Measurements from ENCODE around the gene RHOD. TPM values are rescaled to one million over a fixed set of nuclear protein-coding genes. Genes with fewer than 3 reads are reported as not detected.

RHOD gene
- total RNA-seq, 2 experiments from 2014 or later = not detected

GRCh38 chr11:67120456-67120855, 63.8 kb downstream of the RHOD start:
- Mint-ChIP-seq H3K4me1 (ENCODE audit: low read depth) (peaks cover 24% of the 10 kb centered on the region), H3K27me3 (ENCODE audit: low read depth) (no peaks in the 10 kb centered on the region), H3K4me3 (peak overlapping the region; percentile 99), H3K9me3 (ENCODE audit: insufficient read depth) (no peaks in the 10 kb centered on the region), H3K36me3 (ENCODE audit: low read depth) (peaks cover 34% of the 10 kb centered on the region), H3K27ac (peak overlapping the region; percentile 96)
- POLR2A ChIA-PET = interaction anchor here (5.5 kb wide), 1 partner anchor 15 kb away, joined by 24 read pairs; no protein-coding TSS in a partner anchor
- CTCF ChIA-PET = no interaction called here
- ATAC-seq (no peak), DNase-seq (no peak)

GRCh38 chr11:67120881-67121710, 64.4 kb downstream of the RHOD start:
- ChIA-PET POLR2A (interaction anchor here (5.5 kb wide), 1 partner anchor 16 kb away, joined by 24 read pairs; no protein-coding TSS in a partner anchor), CTCF (interaction anchor here (1.2 kb wide), 1 partner anchor 41 kb away, joined by 6 read pairs; no protein-coding TSS in a partner anchor)
- no peaks in the 10 kb centered on the region for H3K9me3 Mint-ChIP-seq (ENCODE audit: insufficient read depth)
- DNase-seq = no peak
- peaks cover 35% of the 10 kb centered on the region for H3K36me3 Mint-ChIP-seq (ENCODE audit: low read depth)
- H3K27ac Mint-ChIP-seq = peak overlapping the region; percentile 96
- no peak for ATAC-seq
- H3K4me1 Mint-ChIP-seq (ENCODE audit: low read depth) = peaks cover 24% of the 10 kb centered on the region
- H3K4me3 Mint-ChIP-seq = peak overlapping the region; percentile 99
- H3K27me3 Mint-ChIP-seq (ENCODE audit: low read depth) = no peaks in the 10 kb centered on the region

Small RNA genes within 50 kb of the gene (microRNA-seq; reads per million reads assigned to microRNA genes)
- not detected for gene MIR6860

Other genes starting within 250 kb of the RHOD start
- gene RCE1, start 213.4 kb upstream of the RHOD start, total RNA-seq = 10 to 100 TPM; 23.1 to 27.3 TPM
- gene LRFN4, start 199.8 kb upstream of the RHOD start, total RNA-seq = 10 to 100 TPM; 24.6 to 28.3 TPM
- 10 to 100 TPM; 10.4 to 11.7 TPM for gene PC, start 98.5 kb upstream of the RHOD start, total RNA-seq
- not detected for gene C11orf86, start 81.5 kb upstream of the RHOD start, total RNA-seq
- not detected for gene SYT12, start 33.7 kb upstream of the RHOD start, total RNA-seq
- 10 to 100 TPM; 90.3 to 93.1 TPM for gene KDM2A, start 62.4 kb downstream of the RHOD start, total RNA-seq
- 100 to 1,000 TPM; 338 to 348 TPM for gene GRK2, start 209.6 kb downstream of the RHOD start, total RNA-seq
- 100 to 1,000 TPM; 179 to 189 TPM for gene ANKRD13D, start 232.5 kb downstream of the RHOD start, total RNA-seq
- gene SSH3, start 246.7 kb downstream of the RHOD start, total RNA-seq = 10 to 100 TPM; 12.0 to 13.0 TPM

Measured in activated CD8-positive, alpha-beta T cell treated with anti-CD3 and anti-CD28 coated beads, Interleukin-2, amount 10 ng/mL, durations not matched to agents 7 days and 5 days (primary cell).